GM19397 (cell line): ENCODE measurements around the gene PCBP3.
"Not testable (repeated sequence)": the region's sequence is repeated elsewhere in the genome, so short reads cannot be mapped to it uniquely, and the experiment has no call there.

ENCODE experiments used
- ATAC-seq: cut with Tn5 transposase; IDR thresholded peaks from one replicate; pipeline ENCODE4 v1.9.1; 2021; ENCODE audit warnings: mild to moderate bottlenecking, moderate library complexity; ENCODE audit not compliant: unreplicated experiment

The PCBP3 gene

DNA sequence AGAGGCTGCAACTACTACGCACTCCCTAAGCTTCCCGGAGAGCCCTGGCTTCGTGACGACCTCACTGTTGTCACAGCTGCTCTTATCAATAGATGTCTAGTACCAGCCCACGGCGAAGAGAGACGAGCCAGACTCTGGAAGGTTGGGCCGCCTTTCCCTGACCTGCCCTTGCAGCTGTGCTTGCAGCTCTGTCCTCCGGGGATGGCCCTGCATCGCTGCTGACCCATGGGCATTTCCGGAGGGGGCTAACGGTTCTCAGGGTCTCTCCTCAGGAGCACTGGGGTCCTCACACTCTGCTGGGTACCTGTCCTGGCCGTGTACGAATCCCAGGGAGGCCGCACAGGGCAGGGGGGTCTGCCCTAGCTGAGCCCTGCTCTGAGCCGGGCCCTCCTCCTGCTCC lies 244.3 kb downstream of the PCBP3 start:
- no peak for ATAC-seq

- no peak for ATAC-seq
These were observed 245.0 kb downstream of the PCBP3 start for GRCh38 chr21:45888386-45889009.

- ATAC-seq, result no peak
These were observed 245.7 kb downstream of the PCBP3 start for GRCh38 chr21:45889256-45889655.

GRCh38 chr21:45889961-45890360 lies 246.4 kb downstream of the PCBP3 start:
- no peak for ATAC-seq

- no peak for ATAC-seq
These were observed 248.0 kb downstream of the PCBP3 start for GRCh38 chr21:45891388-45892155.

- ATAC-seq, result no peak
These were observed 248.8 kb downstream of the PCBP3 start for GRCh38 chr21:45892156-45892915.

DNA sequence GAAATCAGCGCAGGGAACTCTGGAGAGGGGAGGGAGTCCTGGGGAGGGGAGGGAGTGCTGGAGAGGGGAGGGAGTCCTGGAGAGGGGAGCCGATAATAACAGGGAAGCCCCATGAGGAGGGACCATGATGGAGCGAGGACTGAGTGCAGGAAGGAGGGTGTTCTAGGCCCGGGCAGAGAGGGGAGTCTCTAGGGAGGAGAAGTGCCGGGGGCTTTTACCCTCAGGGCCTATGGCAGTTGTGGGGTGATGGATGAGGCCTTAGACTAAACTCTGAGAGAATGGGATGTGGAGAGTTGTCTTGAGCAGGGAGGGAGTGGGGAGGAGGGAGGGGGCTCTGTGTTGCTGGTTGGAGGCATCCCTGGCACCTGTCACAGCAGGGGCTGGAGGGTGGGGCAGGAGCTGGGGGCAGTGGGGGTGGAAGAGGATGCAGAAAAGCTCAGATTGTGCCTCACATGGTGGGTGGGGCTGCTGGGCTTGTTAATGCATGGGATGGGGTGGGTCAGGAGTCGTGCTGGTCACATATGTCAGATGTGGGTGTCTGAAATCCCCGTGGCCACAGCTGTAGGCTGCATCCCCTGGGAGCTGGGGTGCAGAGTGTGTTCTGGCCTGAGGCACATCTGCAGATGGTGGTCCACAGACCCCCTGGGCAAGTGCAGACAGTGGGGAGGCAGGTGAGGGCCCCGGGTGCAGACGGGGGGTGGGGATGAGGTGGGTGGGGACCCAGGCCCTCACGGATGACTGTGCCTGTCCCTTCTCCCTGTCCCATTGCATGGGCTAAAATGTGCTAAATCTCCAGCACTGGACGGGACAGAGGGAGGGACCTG lies 249.6 kb downstream of the PCBP3 start:
- no peak for ATAC-seq

DNA sequence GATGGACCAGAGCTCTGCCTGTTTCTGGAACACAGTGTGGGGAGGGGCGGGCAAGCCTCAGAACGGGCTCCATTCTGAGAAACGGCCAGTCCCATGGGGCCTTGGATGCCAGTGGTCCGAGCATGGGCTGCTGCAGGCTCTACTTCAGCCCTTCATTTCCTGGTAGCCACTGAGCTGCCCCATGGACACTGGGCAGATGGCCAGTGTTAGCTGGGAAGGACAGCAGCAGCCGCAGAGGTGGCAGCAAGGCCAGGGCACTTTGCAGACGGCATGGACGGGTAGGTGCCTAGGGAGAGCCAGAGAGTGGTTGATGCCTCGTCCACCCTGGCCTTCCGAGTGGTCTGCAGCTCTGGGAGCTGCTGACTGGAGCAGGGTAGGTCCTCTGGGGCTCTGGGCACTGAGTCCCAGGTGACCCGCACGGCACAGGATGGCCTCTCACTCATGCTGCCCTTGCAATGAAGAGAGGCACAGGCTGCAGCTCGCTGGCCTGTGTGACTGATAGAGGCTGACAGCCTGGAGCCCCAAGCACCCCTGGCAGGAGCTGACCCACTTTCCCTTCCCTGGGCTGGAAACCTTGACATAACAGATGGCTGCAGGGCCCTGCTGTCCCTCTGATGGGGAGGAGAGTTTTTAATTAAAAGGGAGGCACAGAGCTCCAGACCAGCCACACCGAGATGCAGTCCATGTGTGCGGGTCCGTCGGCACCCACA lies 250.4 kb downstream of the PCBP3 start:
- no peak for ATAC-seq

DNA sequence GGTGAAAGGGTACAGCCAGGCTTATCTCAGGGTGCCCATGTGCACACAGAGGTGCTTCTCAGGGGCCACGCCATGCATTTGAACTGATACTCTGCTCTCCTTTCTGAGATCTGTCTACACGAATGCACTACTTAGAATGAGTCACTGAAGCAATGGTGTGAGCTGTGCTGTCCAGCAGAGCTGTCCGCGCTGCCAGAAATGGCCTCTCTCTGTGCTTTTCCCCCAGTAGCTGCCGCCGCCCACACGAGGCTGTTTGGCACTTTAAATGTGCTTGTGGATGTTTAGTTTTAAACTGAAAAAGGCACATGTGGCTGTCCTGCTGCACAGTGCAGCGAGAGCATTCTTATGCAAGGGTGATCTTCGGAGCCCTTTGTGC lies 250.9 kb downstream of the PCBP3 start:
- no peak for ATAC-seq

DNA sequence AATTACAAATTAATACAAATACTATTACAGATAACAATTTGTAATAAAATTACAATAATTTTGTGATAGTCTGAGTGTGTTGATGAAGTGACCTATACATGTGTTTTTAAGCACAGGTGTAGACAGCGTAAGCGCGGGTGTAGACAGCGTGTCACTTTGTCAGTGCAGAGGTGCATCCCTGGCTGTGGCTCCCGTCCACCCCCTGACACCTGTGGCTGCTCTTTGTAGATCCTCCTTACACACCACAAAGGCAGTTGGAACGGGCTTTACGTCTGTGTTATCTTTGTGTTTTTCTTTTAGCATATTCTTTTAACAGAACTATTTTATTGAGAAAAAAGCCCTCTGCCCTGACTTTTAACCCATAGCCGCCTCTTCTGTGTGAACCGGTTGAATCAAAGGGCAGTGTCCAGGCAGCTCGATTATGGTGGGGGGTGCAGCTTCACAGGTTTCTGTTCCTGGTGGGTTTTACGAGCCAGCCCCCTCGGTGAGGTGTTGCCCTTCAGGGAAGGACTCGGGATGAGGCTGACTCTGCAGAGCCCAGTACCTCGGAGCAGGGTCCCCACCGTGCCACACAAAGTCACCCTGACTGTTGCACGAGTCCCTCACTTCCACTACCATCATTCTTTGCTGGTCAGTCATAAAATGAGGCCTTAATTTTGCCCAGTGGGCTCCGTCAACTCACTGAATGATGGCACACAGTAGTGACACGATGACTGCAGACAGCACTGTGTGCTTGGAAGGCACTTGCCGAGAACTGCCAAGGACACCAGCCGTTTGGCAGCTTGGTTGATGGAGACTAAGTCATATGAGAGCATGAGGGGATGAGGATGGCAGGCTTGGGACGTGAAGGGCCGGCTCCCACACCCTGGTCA lies 251.6 kb downstream of the PCBP3 start:
- no peak for ATAC-seq

GRCh38 chr21:45895778-45896370 lies 252.3 kb downstream of the PCBP3 start:
- no peak for ATAC-seq

GRCh38 chr21:45896431-45896830 lies 252.9 kb downstream of the PCBP3 start:
- ATAC-seq, result not testable (repeated sequence)

DNA sequence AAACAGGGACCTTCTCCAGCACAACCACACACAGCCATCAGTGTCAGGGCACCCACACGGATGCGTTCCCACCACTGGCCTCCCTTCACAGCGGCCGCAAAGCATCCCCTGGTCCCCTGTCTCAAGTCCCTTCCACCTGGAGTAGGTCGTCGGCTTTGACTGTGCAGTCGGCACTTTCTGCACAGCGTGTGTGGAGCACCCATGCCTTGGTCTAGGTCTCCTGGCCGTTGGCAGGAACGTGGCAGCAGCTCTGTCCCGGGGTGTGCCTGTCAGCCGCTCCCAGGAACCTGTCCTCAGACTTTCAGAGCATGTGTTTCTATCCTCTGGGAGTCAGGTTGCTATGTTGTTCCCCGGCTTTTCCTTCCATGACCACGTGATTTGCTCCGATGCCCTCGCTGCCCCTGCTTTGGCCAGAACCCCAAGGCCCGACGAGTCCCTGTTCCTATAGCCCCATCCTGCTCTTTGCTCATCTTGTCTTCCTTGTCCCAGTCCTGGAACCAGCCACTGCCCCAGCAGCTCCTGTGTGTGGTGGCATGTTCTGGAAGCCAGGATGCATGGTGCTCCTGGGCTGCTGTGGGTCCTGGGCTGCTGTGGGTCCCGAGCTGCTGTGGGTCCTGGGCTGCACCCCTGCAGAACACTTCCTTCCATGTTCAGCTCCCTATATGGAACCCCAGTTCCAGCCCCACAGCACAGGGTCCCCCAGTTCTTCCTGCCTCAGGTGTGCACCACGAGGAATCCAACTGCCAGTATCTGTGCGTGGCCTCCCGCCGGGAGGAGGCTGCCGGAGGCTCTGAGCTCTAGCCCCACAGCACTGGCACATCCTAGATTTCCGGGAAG lies 253.9 kb downstream of the PCBP3 start:
- no peak for ATAC-seq

DNA sequence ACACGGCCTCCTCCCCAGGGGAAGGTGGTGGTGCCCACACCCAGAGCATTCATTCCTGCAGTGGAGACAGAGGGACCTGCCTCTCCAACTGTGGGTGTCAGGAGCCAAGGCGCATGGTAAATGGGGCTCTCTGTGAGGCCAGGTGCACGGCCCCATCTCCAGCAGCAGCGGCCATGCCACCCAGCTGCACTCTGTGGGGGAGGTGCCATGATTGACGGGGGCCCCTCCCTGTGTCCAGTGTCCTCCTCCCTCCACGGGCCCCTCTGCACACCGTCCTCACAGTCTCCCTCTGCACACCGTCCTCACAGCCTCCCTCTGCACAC lies 254.5 kb downstream of the PCBP3 start:
- no peak for ATAC-seq

DNA sequence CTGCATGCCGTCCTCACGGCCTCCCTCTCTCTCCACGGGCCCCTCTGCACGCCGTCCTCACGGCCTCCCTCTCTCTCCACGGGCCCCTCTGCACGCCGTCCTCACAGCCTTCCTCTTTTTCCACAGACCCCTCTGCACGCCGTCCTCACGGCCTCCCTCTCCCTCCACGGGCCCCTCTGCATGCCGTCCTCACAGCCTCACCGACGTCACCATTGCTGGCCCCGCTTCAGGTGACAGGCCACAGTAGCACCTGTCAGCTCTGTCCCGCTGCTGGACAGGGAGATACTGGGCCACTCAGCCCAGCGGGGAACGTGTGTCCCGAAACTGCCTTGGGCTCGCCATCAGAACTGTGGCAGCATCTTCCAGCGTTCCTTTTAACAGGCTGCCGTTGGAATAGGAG lies 255.3 kb downstream of the PCBP3 start:
- no peak for ATAC-seq

DNA sequence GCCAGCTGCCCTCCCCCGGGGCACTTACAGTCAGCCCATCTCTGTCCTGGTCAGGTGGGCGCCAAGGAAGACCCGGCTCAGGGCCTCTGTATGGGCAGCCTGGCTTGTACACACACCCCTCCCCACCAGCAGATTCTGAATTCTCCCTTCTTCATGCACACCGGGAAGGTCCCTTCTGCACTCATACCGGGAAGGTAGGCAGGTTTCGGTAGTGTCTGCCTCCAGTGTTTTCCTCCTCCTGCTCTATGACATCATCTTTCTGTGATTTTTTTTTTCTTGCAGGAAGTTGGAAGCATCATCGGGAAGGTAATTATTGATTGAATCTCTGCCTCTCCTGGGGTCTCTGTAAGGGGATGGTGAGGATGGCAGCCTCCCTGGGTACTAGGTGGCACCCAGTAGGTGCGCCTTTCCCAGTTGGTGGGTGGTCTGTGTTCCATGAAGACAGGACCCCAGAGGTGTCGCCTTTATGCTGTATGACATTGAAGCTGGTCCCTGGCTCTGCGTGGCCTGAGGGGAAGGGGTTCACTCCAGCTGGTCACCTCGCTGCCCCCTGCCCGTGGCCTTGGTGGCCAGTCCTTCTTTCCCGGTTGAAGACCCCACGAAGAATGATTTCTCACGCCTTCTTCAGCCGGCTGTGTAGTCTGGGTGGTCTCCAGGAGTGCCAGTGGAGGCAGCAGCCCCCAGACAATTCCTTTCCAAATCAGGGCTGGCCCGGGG lies 255.9 kb downstream of the PCBP3 start:
- ATAC-seq, result no peak

GRCh38 chr21:45900034-45900868 lies 256.7 kb downstream of the PCBP3 start:
- no peak for ATAC-seq
